ENCODE results near the gene LMAN2.

The LMAN2 gene

DNA sequence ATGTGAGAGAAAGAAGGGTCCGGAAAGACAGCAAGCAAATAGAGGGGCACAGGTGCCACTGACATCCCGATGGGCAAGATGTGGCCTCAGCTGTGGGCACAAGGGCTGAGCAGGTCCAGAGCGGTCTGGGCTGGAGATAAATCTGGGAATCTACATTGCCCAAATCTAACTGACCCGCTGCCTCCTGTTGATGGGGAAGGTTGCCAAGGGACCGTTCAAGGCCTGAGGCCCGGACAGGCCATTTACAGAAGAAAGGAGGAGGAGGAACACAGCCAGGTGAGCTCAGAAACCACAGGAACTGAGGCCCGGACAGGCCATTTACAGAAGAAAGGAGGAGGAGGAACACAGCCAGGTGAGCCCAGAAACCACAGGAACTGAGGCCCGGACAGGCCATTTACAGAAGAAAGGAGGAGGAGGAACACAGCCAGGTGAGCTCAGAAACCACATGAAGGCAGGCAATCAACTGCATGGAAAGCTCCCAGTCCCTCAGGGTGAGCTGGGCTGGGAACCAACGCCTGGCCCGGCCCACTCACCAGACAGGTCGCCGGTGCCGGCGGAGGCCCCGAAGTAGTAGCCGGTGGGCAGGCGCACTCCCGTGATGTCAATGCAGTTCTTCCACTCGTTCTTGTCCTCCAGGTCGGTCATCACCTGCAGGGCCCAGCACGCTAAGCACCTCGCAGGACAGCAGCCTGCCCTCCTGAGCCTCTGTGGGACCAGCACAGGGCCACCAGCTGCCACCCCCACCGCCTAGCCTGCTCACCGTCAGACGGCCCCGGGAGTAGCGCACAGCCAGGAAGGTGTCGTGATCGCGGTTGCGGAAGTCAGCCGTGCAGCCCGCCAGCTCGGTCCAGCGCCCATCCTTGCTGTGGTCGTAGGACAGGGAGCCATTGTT lies 14.6 kb downstream of the LMAN2 start:
- ChIA-PET CTCF (interaction anchor here (1.0 to 2.1 kb wide), 7 partner anchors 10 to 223 kb away, joined by 3 to 11 read pairs (median 3); partner anchors contain the start of genes PRELID1 and RAB24), POLR2A (no interaction called here)
- no peak for DNase-seq (ENCODE audit: extremely low spot score)
- TF ChIP-seq, protein P1, sequence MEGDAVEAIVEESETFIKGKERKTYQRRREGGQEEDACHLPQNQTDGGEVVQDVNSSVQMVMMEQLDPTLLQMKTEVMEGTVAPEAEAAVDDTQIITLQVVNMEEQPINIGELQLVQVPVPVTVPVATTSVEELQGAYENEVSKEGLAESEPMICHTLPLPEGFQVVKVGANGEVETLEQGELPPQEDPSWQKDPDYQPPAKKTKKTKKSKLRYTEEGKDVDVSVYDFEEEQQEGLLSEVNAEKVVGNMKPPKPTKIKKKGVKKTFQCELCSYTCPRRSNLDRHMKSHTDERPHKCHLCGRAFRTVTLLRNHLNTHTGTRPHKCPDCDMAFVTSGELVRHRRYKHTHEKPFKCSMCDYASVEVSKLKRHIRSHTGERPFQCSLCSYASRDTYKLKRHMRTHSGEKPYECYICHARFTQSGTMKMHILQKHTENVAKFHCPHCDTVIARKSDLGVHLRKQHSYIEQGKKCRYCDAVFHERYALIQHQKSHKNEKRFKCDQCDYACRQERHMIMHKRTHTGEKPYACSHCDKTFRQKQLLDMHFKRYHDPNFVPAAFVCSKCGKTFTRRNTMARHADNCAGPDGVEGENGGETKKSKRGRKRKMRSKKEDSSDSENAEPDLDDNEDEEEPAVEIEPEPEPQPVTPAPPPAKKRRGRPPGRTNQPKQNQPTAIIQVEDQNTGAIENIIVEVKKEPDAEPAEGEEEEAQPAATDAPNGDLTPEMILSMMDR (IDR thresholded peaks at IDR 0.05; ENCODE audit: control extremely low read depth, extremely low read depth, low read depth, missing control alignments), result no peak

DNA sequence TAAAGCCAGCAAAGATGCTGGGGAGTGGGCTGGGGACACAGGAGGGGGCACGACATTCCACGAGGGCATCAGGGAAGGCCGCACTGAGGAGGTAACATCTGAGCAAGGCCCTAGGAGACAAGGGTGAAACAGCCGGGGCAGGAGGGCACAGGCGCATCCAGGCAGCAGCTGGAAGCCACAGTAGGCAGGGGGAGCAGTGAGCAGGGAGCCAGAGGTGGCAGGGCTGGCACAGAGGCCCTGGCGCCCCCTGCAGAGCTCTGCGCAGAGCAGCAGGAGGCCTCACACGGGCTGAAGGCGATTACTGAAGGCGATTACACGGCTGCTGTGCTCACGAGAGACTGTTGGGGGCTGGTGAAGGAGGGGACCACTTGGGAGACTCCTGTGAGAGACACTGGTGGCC lies 15.4 kb downstream of the LMAN2 start:
- ChIA-PET POLR2A (no interaction called here), CTCF (interaction anchor here (1.0 to 2.1 kb wide), 9 partner anchors 11 to 222 kb away, joined by 3 to 11 read pairs (median 3); partner anchors contain the start of genes PRELID1 and RAB24)
- TF ChIP-seq, protein P1 (IDR thresholded peaks at IDR 0.05; ENCODE audit: control extremely low read depth, extremely low read depth, low read depth, missing control alignments), result peak; percentile 31
- no peak for DNase-seq (ENCODE audit: extremely low spot score)

DNA sequence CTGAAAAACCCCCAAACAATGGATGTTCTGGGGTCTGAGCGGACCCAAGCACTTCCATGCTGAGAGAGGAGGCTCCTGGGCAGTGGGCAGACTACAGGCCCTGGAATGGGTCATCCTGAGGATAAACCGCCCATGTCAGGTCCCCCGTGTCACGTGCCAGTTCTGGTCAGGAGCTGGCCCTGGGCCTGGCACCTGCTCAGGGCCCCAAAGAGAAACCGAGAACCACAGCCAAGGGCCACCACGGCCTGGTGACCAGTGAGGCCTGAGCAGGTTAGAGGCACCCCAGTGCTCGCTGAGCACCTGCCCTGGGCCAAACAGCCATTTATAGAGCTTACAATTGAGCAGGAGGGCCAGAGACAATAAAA lies 15.8 kb downstream of the LMAN2 start:
- ChIA-PET POLR2A (no interaction called here), CTCF (interaction anchor here (1.0 to 2.1 kb wide), 9 partner anchors 11 to 222 kb away, joined by 3 to 11 read pairs (median 3); partner anchors contain the start of genes PRELID1 and RAB24)
- no peak for DNase-seq (ENCODE audit: extremely low spot score)
- TF ChIP-seq, protein P1 (IDR thresholded peaks at IDR 0.05; ENCODE audit: control extremely low read depth, extremely low read depth, low read depth, missing control alignments), result no peak

DNA sequence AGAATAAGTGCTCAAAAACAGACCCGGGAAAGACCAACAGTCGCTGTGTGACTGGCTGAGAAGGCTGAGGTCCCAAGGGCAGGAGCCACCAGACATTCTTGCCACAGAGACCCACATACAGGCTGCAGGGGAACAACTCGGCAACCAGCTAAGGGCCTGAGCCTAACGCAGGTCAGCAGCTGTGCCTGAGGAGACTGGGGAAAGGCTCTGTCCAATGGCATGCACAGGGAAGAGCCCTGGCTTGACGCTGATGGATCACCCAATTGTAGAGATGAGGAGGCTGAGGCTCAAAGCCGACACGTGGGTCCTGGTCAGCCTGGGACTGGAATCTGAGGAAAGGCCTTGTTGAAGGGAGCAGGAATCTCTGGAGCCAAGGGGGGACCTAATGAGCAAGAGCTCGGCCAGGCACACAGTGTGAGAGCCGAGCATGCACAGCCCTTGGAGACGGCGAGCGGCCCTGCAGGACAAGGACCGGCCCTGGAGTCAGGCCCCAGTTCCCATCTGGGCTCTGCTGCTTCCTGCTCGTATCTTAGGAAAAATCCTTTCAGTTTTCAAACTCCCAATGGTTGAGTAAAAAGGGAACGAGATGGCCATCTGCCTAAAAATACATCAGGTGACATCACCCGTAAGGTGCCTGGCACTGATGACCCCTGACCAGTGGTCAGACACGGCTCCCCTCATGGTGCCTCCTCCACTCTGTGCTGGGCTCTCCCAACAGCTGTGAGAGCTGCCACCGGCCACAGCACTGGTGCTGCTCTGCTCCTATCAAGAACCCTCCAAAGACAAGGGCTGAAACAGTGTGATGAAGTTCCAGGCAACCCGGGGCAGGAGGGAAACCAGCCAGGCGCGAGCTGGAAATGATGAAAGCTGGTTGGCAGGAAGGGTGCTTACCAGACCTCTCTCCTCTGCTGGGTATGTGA lies 16.4 kb downstream of the LMAN2 start:
- ChIA-PET POLR2A (no interaction called here), CTCF (interaction anchor here (1.0 to 2.1 kb wide), 7 partner anchors 17 to 221 kb away, joined by 3 to 11 read pairs (median 4); partner anchors contain the start of gene LMAN2)
- no peak for DNase-seq (ENCODE audit: extremely low spot score)
- TF ChIP-seq, protein P1 (IDR thresholded peaks at IDR 0.05; ENCODE audit: control extremely low read depth, extremely low read depth, low read depth, missing control alignments), result no peak

DNA sequence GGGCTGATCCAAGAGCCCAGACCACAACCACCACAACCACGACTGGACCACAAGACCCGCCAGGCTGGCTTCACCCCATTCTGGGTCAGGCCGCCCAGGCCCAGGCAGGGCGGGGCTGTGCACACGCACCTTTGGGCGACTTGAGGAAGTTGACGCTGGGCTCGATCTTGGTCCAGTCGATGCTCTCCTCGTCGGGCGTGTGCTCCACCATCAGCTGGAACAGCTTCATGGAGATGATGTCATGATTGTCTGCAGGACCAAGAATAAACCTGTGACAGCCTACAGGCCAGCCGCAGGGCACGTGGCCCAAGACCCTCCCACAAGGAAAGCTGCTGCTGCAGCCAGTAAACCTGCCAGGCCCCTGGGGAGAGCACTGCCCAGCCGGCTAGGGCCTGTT lies 17.3 kb downstream of the LMAN2 start:
- CTCF ChIA-PET, result interaction anchor here (1.1 to 2.1 kb wide), 4 partner anchors 18 to 35 kb away, joined by 3 to 9 read pairs (median 5); partner anchors contain the start of gene LMAN2
- TF ChIP-seq, protein P1 (IDR thresholded peaks at IDR 0.05; ENCODE audit: control extremely low read depth, extremely low read depth, low read depth, missing control alignments), result no peak

More for the DNA sequence above, 17.3 kb downstream of the LMAN2 start:
- POLR2A ChIA-PET, result no interaction called here
- no peak for DNase-seq (ENCODE audit: extremely low spot score)

All from GM10248 (cell line).